Pericardium fibroblast (primary cell): ENCODE measurements around the gene DGKG. TPM values are rescaled to one million over a fixed set of nuclear protein-coding genes. Genes with fewer than 3 reads are reported as not detected.

Source experiments
- total RNA-seq: library from RNA; depleted of rRNA; stranded (reverse); fragments of >200 nt; gene quantifications from 2 replicates; pipeline ENCODE4 v1.2.3, GENCODE V29; 2015

DGKG gene
- total RNA-seq, result not detected in 2 replicates

DNA sequence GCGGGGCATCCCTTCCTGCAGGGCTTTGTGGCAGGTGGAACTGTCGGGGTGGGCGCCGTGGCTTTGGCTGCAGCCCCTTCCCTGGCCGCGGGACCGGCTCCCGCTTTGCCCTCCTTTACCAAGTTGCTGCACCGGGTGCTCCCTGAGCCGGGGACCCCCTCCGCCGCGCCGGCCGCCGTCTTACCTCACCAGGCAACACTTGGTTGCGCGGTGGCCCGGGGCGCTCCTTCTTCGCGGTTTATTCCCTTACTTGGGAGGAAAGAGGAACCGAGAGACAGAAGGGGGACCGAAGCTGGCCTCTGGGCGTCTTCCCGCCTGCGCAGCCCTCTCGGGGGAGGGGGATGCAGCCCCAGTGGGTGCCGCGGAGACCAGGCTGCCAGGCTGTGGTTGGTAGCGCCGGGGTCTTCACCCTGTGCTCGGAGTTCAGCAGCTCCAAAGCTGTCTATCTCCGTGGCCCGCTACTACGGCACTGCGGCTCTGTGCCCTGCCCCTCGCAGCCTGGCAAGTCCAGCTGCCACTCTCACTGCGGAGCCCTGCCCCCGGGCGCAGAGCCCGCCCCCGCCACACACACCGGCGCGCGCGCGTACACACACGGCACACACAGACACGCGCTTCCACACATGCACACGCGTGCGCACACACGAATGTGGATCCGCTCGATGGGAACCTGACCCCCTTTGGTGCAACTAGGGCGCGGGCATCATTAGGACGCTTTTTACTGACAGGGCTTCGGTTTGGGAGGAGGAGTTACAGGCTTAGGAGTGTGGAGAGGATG is at the start of gene DGKG:
Gene DGKG, minus strand, starts transcription at position 473 of the 775 bp plus-strand sequence. CDS start 41,775 bp downstream, outside the sequence.

GRCh38 chr3:186108941-186109865 is 252.8 kb downstream of the DGKG start, which contains the start of gene ETV5:
ETV5 (minus strand) TSS chr3:186109089; CDS start chr3:186105868, 3,221 bp downstream.

Other genes starting within 250 kb of the DGKG start
- gene CRYGS, start 182.1 kb upstream of the DGKG start, total RNA-seq, result 0.70 and 1.1 TPM in 2 replicates
- gene TBCCD1, start 205.1 kb upstream of the DGKG start, total RNA-seq, result 9.4 and 10.3 TPM in 2 replicates
- gene DNAJB11, start 208.5 kb upstream of the DGKG start, total RNA-seq, result 38.6 and 54.4 TPM in 2 replicates